Measurements from ENCODE around the gene ADGRG1. TPM values are rescaled to one million over a fixed set of nuclear protein-coding genes. Genes with fewer than 3 reads are reported as not detected.

The ADGRG1 gene
- total RNA-seq, 6 experiments from 2014 or later: 1.8 to 4.2 (median 3.4) TPM

DNA sequence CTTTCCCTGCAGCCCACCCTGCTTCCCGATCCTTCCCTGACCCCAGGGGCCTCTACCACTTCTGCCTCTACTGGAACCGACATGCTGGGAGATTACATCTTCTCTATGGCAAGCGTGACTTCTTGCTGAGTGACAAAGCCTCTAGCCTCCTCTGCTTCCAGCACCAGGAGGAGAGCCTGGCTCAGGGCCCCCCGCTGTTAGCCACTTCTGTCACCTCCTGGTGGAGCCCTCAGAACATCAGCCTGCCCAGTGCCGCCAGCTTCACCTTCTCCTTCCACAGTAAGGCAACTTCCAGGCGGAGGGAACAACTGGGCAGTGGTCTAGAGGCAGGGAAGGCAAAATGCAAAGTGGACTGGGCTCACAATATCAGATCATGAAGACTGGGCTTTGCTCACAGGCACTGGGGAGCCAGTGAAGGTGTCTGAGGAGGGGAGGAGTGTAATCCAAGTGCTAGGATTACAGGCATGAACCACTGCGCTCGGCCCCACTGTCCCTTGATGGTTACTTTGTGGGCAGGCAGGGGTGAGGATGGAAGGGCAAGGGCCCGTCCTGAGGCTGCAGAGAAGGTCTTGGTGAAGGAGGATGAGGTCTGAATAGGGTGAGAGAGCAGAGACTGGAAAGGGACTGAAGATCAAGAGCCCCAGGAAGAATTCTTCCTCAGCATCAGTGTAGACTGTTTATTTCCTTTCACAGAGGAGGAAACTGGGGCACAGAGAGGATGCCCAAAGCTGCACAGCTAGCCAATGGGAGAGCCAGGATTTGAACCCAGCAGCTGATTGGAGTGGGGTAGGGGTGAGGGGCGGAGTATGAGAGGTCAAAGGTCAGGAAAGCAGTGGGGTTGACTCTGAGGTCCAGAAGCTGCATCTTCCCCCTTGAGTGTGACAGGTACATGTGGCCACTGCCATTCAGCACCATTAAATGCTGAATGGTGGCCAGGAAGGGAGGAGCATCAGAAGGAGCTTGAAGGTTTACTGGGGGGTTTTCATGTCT lies 23.2 kb downstream of the ADGRG1 start:
- no peak overlapping the region for H3K27ac ChIP-seq
- TF ChIP-seq POLR2A (IDR thresholded peaks at IDR 0.05) (no peak), CTCF (IDR thresholded peaks at IDR 0.05) (no peak)
- H3K27me3 ChIP-seq: no peaks in the 10 kb centered on the region
- H3K36me3 ChIP-seq: no peaks in the 10 kb centered on the region
- H3K4me1 ChIP-seq: no peaks in the 10 kb centered on the region
- H3K4me3 ChIP-seq: no peak overlapping the region
- no peaks in the 10 kb centered on the region for H3K9me3 ChIP-seq
- no peak for DNase-seq
- ATAC-seq: no peak
- intact Hi-C loops (cut with DNase I): loop anchor here (5.0 kb wide), 2 partner anchors 71 to 76 kb away; no protein-coding TSS in a partner anchor
- 83% methylated on average over 8 of the region's 10 CpGs for WGBS (ENCODE audit: insufficient coverage, low coverage, low lambda C conversion rate, missing lambda C conversion rate)

GRCh38 chr16:57652695-57653471 lies 24.5 kb downstream of the ADGRG1 start:
- WGBS (ENCODE audit: insufficient coverage, low coverage, low lambda C conversion rate, missing lambda C conversion rate): 80% methylated on average over 1 of the region's 23 CpGs
- no peaks in the 10 kb centered on the region for H3K4me1 ChIP-seq
- intact Hi-C loops (cut with DNase I): loop anchor here (5.0 kb wide), 2 partner anchors 69 to 74 kb away; no protein-coding TSS in a partner anchor
- H3K4me3 ChIP-seq: no peak overlapping the region
- H3K9me3 ChIP-seq: no peaks in the 10 kb centered on the region
- H3K27ac ChIP-seq: no peak overlapping the region
- no peaks in the 10 kb centered on the region for H3K36me3 ChIP-seq
- DNase-seq (no peak), ATAC-seq (no peak)
- no peaks in the 10 kb centered on the region for H3K27me3 ChIP-seq
- TF ChIP-seq POLR2A (IDR thresholded peaks at IDR 0.05) (no peak), CTCF (IDR thresholded peaks at IDR 0.05) (no peak)

- no peaks in the 10 kb centered on the region for H3K27me3 ChIP-seq
- no peaks in the 10 kb centered on the region for H3K36me3 ChIP-seq
- peak; percentile 16 to 49 (median 35) for ATAC-seq
- TF ChIP-seq POLR2A (IDR thresholded peaks at IDR 0.05): no peak
- no peak for TF ChIP-seq CTCF (IDR thresholded peaks at IDR 0.05)
- H3K9me3 ChIP-seq: no peaks in the 10 kb centered on the region
- no peak overlapping the region for H3K4me3 ChIP-seq
- H3K4me1 ChIP-seq: no peaks in the 10 kb centered on the region
- intact Hi-C loops (cut with DNase I): loop anchor here (5.0 kb wide), 2 partner anchors 68 to 73 kb away; no protein-coding TSS in a partner anchor
- DNase-seq: peak in 1 of 3 donors; percentile 55
- WGBS (ENCODE audit: insufficient coverage, low coverage, low lambda C conversion rate, missing lambda C conversion rate): 69% methylated on average over 9 of the region's 16 CpGs
- no peak overlapping the region for H3K27ac ChIP-seq
Measured at GRCh38 chr16:57653936-57654335, 25.5 kb downstream of the ADGRG1 start.

- intact Hi-C loops (cut with DNase I): no loop called here
- Histone ChIP-seq H3K9me3 (no peaks in the 10 kb centered on the region), H3K4me3 (no peak overlapping the region), H3K36me3 (no peaks in the 10 kb centered on the region), H3K4me1 (no peaks in the 10 kb centered on the region), H3K27me3 (no peaks in the 10 kb centered on the region), H3K27ac (no peak overlapping the region)
- ATAC-seq: no peak
- DNase-seq: no peak
- no peak for TF ChIP-seq POLR2A (IDR thresholded peaks at IDR 0.05)
- no peak for TF ChIP-seq CTCF (IDR thresholded peaks at IDR 0.05)
- WGBS (ENCODE audit: insufficient coverage, low coverage, low lambda C conversion rate, missing lambda C conversion rate): 63% methylated on average over 4 of the region's 11 CpGs
Measured at GRCh38 chr16:57656342-57656955, 28.0 kb downstream of the ADGRG1 start.
